ENCODE measurements around the gene ASB8.

Gene ASB8

GRCh38 chr12:48157889-48158370 lies 615 bp upstream of the ASB8 start:
- TF ChIP-seq CEBPB (IDR thresholded peaks at IDR 0.05): no peak
- TF ChIP-seq, protein P1, sequence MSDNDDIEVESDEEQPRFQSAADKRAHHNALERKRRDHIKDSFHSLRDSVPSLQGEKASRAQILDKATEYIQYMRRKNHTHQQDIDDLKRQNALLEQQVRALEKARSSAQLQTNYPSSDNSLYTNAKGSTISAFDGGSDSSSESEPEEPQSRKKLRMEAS (IDR thresholded peaks at IDR 0.05): no peak
- TF ChIP-seq TCF12 (IDR thresholded peaks at IDR 0.05; ENCODE audit: low read depth): no peak
- TF ChIP-seq TAF1 (IDR thresholded peaks at IDR 0.05; ENCODE audit: low read depth): no peak
- TF ChIP-seq EP300 (IDR thresholded peaks at IDR 0.05; ENCODE audit: borderline replicate concordance): no peak
- no peak for TF ChIP-seq FOXM1 (IDR thresholded peaks at IDR 0.05; ENCODE audit: borderline replicate concordance, low read depth)
- no peak for TF ChIP-seq TEAD4 (IDR thresholded peaks at IDR 0.05)
- TF ChIP-seq EGR1 (IDR thresholded peaks at IDR 0.05): no peak
- TF ChIP-seq USF1 (IDR thresholded peaks at IDR 0.05): no peak
- no peak for TF ChIP-seq RAD21 (IDR thresholded peaks at IDR 0.05; ENCODE audit: low read depth)
- no peak for TF ChIP-seq CREB1 (IDR thresholded peaks at IDR 0.05; ENCODE audit: low read depth)

GRCh38 chr12:48156652-48157017 lies 680 bp downstream of the ASB8 start:
- TF ChIP-seq CREB1 (IDR thresholded peaks at IDR 0.05; ENCODE audit: low read depth) (no peak), EP300 (IDR thresholded peaks at IDR 0.05; ENCODE audit: borderline replicate concordance) (no peak), EGR1 (IDR thresholded peaks at IDR 0.05) (no peak), TCF12 (IDR thresholded peaks at IDR 0.05; ENCODE audit: low read depth) (no peak), RAD21 (IDR thresholded peaks at IDR 0.05; ENCODE audit: low read depth) (no peak), CEBPB (IDR thresholded peaks at IDR 0.05) (no peak), TAF1 (IDR thresholded peaks at IDR 0.05; ENCODE audit: low read depth) (no peak), ZBTB7A (IDR thresholded peaks at IDR 0.05; ENCODE audit: low read depth) (no peak), USF1 (IDR thresholded peaks at IDR 0.05) (no peak), TEAD4 (IDR thresholded peaks at IDR 0.05) (no peak), FOXM1 (IDR thresholded peaks at IDR 0.05; ENCODE audit: borderline replicate concordance, low read depth) (no peak), NFIC (IDR thresholded peaks at IDR 0.05) (no peak), YY1 (IDR thresholded peaks at IDR 0.05; ENCODE audit: low read depth) (no peak)
- TF ChIP-seq, protein P2, sequence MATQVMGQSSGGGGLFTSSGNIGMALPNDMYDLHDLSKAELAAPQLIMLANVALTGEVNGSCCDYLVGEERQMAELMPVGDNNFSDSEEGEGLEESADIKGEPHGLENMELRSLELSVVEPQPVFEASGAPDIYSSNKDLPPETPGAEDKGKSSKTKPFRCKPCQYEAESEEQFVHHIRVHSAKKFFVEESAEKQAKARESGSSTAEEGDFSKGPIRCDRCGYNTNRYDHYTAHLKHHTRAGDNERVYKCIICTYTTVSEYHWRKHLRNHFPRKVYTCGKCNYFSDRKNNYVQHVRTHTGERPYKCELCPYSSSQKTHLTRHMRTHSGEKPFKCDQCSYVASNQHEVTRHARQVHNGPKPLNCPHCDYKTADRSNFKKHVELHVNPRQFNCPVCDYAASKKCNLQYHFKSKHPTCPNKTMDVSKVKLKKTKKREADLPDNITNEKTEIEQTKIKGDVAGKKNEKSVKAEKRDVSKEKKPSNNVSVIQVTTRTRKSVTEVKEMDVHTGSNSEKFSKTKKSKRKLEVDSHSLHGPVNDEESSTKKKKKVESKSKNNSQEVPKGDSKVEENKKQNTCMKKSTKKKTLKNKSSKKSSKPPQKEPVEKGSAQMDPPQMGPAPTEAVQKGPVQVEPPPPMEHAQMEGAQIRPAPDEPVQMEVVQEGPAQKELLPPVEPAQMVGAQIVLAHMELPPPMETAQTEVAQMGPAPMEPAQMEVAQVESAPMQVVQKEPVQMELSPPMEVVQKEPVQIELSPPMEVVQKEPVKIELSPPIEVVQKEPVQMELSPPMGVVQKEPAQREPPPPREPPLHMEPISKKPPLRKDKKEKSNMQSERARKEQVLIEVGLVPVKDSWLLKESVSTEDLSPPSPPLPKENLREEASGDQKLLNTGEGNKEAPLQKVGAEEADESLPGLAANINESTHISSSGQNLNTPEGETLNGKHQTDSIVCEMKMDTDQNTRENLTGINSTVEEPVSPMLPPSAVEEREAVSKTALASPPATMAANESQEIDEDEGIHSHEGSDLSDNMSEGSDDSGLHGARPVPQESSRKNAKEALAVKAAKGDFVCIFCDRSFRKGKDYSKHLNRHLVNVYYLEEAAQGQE (IDR thresholded peaks at IDR 0.05; ENCODE audit: low read depth): no peak
- TF ChIP-seq, protein P1 (IDR thresholded peaks at IDR 0.05): no peak

DNA sequence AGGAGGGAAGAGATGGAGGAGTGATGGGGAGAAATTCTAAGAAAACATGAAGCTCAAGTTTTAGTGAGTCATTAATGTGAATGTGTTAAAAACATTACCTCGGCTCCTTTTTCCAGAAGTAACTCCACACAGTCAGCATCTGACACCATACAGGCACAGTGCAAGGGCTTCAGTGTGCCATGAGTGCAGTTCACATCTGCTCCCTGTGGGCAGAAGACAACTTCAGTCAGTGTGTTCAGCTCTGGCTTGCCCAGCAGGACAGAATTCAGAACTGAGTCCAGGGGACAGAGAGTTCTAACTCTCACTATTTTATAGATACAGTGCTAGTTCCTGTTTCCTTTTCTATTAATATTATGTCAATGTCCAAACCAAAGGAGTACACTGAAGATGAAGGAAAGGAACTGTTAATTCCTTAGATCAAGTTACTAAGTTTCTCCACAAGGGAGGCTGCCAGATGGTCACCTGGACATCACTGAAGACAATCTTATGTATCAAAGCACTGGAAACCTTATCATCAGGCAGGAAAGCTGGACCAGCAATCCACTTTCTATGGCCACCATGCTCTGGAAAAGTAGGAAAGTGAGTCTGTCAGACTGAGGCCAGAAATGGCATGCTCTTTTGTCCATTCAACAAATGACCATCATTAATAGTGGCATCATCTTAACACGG lies 6.1 kb downstream of the ASB8 start:
- TF ChIP-seq CREB1 (IDR thresholded peaks at IDR 0.05; ENCODE audit: low read depth) (no peak), USF1 (IDR thresholded peaks at IDR 0.05) (no peak), TEAD4 (IDR thresholded peaks at IDR 0.05) (no peak), TAF1 (IDR thresholded peaks at IDR 0.05; ENCODE audit: low read depth) (no peak), FOXM1 (IDR thresholded peaks at IDR 0.05; ENCODE audit: borderline replicate concordance, low read depth) (no peak), YY1 (IDR thresholded peaks at IDR 0.05; ENCODE audit: low read depth) (no peak)
- TF ChIP-seq, protein P2 (IDR thresholded peaks at IDR 0.05; ENCODE audit: low read depth): no peak

DNA sequence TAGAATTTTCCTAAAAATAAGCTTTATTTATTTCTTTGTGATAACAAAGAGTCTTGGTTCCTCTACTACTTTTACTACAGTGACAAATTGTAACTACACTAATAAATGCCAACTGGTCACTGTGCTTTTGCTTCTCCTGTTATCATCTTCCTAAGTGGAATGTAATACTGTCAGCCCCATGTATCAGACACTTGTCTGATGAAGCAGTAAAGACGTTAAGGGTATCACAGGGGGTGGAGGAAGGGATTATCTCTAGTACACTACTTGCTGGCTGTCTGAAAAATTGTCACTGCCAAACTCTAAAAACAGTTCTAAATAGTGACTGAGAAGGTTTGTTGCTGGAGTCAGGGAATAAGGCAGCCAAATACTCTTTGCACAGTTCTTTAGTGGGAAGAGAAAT lies 11.3 kb downstream of the ASB8 start:
- TF ChIP-seq USF1 (IDR thresholded peaks at IDR 0.05) (no peak), NFIC (IDR thresholded peaks at IDR 0.05) (no peak), CREB1 (IDR thresholded peaks at IDR 0.05; ENCODE audit: low read depth) (no peak), TEAD4 (IDR thresholded peaks at IDR 0.05) (no peak), CEBPB (IDR thresholded peaks at IDR 0.05) (no peak), TAF1 (IDR thresholded peaks at IDR 0.05; ENCODE audit: low read depth) (no peak), YY1 (IDR thresholded peaks at IDR 0.05; ENCODE audit: low read depth) (no peak), EGR1 (IDR thresholded peaks at IDR 0.05) (no peak), ZBTB7A (IDR thresholded peaks at IDR 0.05; ENCODE audit: low read depth) (no peak), EP300 (IDR thresholded peaks at IDR 0.05; ENCODE audit: borderline replicate concordance) (no peak), RAD21 (IDR thresholded peaks at IDR 0.05; ENCODE audit: low read depth) (no peak), TCF12 (IDR thresholded peaks at IDR 0.05; ENCODE audit: low read depth) (no peak), FOXM1 (IDR thresholded peaks at IDR 0.05; ENCODE audit: borderline replicate concordance, low read depth) (no peak)
- TF ChIP-seq, protein P2 (IDR thresholded peaks at IDR 0.05; ENCODE audit: low read depth): no peak
- TF ChIP-seq, protein P1 (IDR thresholded peaks at IDR 0.05): no peak

All from Ishikawa (cell line).